Superior temporal gyrus (tissue), 1 donor: ENCODE data around the gene SLPI.

Experiments
- DNase-seq: peaks from one replicate; pipeline ENCODE4 v3.0.0-alpha.2; 2016; ENCODE audit errors: extremely low spot score

The SLPI gene

GRCh38 chr20:45218124-45218523, 36.2 kb downstream of the SLPI start:
- no peak for DNase-seq

- no peak for DNase-seq
These were observed 41.5 kb downstream of the SLPI start for GRCh38 chr20:45212836-45213235.

DNA sequence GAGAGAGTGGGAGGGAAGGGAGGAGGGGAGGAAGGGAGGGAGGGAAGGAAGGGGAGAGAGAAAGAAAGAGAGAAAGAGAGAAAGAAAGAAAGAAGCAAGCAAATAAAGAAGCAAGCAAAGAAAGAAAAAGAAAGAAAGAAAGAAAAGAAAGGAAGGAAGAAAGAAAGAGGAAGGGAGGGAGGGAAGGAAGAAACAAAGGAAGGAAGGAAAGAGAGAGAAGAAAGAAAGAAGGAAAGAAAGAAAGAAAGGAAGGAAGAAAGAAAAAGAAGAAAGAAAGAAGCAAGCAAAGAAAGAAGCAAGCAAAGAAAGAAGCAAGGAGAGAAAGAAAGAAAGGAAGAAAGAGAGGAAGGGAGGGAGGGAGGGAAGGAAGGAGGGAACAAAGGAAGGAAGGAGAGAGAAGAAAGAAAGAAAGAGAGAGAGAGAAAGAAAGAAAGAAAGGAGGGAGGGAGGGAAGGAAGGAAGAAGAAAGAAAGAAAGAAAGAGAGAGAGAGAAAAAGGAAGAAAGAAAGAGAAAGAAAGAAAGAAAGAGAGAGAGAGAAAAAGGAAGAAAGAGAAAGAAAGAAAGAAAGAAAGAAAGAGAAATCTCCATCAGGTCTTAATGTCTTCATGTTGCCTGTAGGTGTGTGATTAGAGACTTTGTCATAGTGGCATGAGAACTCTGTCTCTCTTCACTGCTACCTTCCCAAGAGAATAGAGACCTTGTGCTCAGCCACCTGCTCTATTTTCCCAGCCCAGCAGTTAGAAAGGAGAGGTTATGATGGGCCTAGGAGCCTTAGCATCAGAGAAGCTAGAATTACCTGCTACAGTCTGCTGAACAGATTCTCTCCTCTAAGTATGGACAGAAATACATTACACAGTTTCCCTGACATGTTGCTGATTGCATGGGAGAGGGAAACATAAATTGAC, 42.5 kb downstream of the SLPI start:
- DNase-seq = no peak

DNA sequence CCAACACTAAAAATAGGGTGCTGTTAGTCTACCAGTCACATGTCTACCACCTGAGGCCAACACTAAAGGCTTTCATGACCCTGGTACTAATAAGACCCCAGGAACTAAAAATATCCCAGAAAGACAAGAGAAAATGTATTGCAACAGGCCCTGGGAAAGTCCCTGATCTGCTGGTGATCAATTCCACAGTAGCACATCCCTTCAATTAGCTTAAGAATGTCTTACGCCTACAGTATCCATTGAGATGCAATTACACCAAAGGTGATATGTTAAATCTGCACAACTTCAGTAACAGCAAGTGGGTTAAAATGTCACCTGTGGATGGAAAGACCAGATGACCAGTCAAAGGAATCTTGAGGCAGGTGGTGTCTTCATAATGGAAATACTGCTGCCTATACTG, 44.4 kb downstream of the SLPI start:
- DNase-seq = no peak

- no peak for DNase-seq
These were observed 47.6 kb downstream of the SLPI start, which contains the start of gene SEMG1 for GRCh38 chr20:45206725-45207124. Gene SEMG1, plus strand, starts transcription at chr20:45207033. Its CDS starts 21 bp downstream, at chr20:45207054.
